Endothelial cell of umbilical vein (primary cell): ENCODE results near the gene SOAT1. TPM values are rescaled to one million over a fixed set of nuclear protein-coding genes. Genes with fewer than 3 reads are reported as not detected.

ENCODE experiments used
- BruUV-seq: library from RNA; stranded (reverse); fragments of 400-500 nt; replicated peaks from 2 replicates; lab custom pipeline; 2021; lab: Mats Ljungman, UMichigan
- CTCF ChIA-PET: fragments of 300-600, 350-600 bp; sonication (Branson Sonifier 250); formaldehyde crosslinking; loops from one replicate; lab custom pipeline; 2021; ENCODE audit warnings: antibody characterized with exemption, inconsistent platforms; lab: Charles Lee
- POLR2A ChIA-PET: fragments of 300-600, 350-600 bp; sonication (Branson Sonifier 250); formaldehyde crosslinking; loops from one replicate; lab custom pipeline; 2021; ENCODE audit warnings: antibody characterized with exemption, inconsistent platforms; lab: Charles Lee
- DNase-seq: peaks from one replicate; pipeline ENCODE4 v3.0.0-alpha.2; 2011; ENCODE audit warnings: low read depth, low spot score
- FAIRE-seq: peaks from 2 replicates; lab custom pipeline; 2011; peaks lifted over from hg19 to GRCh38; lab: Jason Lieb, UNC
- H2AFZ ChIP-seq: 2 replicates; pipeline ENCODE4 v1.6.0; 2012; ENCODE audit warnings: low read depth, low read length, control low read depth, inconsistent platforms
- H3K27ac ChIP-seq: 2 replicates; pipeline ENCODE4 v1.5.1; 2011; ENCODE audit warnings: low read depth, mild to moderate bottlenecking, control low read depth, low read length, moderate library complexity; ENCODE audit not compliant: insufficient read depth
- H3K27me3 ChIP-seq, 2 experiments: 2 replicates each; pipeline versions ENCODE4 v1.6.0 to v1.6.1; 2011; ENCODE audit warnings: low read length in 2 of 2, mixed read lengths in 1 of 2; ENCODE audit not compliant: control insufficient read depth in 2 of 2, insufficient read depth in 2 of 2
- H3K36me3 ChIP-seq, 2 experiments: 2 replicates in 1 of 2; 3 replicates in 1 of 2; pipeline ENCODE4 v1.5.1; 2011; ENCODE audit warnings: low read length in 2 of 2, mild to moderate bottlenecking in 1 of 2, moderate library complexity in 1 of 2; ENCODE audit not compliant: control insufficient read depth in 2 of 2, insufficient read depth in 2 of 2; ENCODE audit errors: extremely low read depth in 1 of 2
- H3K4me1 ChIP-seq: 3 replicates; pipeline ENCODE4 v1.5.1; 2011; ENCODE audit warnings: mild to moderate bottlenecking, low read length; ENCODE audit not compliant: control insufficient read depth, insufficient read depth; ENCODE audit errors: extremely low read depth
- H3K4me2 ChIP-seq: 2 replicates; pipeline ENCODE4 v1.6.1; 2011; ENCODE audit warnings: low read length, control low read depth, mixed read lengths; ENCODE audit not compliant: insufficient read depth
- H3K4me3 ChIP-seq, 3 experiments: fragments of 200-600 bp in 1 of 3; sonication (generic), shearing (Covaris generic) in 1 of 3; replicated peaks in 1 of 3; 2 replicates each; pipeline ENCODE4 v1.5.1; 2011 to 2016; ENCODE audit warnings: control low read depth in 3 of 3, low read length in 3 of 3, mild to moderate bottlenecking in 2 of 3, inconsistent platforms in 1 of 3, low read depth in 1 of 3, moderate library complexity in 1 of 3; ENCODE audit not compliant: insufficient read depth in 1 of 3
- H3K79me2 ChIP-seq: 2 replicates; pipeline ENCODE4 v1.6.0; 2012; ENCODE audit warnings: low read length, inconsistent platforms; ENCODE audit not compliant: control insufficient read depth, insufficient read depth
- H3K9ac ChIP-seq: replicated peaks from 2 replicates; pipeline ENCODE3; 2011; ENCODE audit warnings: low read length, control low read depth; ENCODE audit not compliant: insufficient read depth; ENCODE audit errors: extremely low read depth
- H3K9me1 ChIP-seq: replicated peaks from 3 replicates; pipeline ENCODE4 v1.6.0; 2011; ENCODE audit warnings: mild to moderate bottlenecking, low read length; ENCODE audit not compliant: control insufficient read depth, insufficient read depth; ENCODE audit errors: extremely low read depth
- H3K9me3 ChIP-seq: replicated peaks from 2 replicates; pipeline ENCODE4 v1.5.1; 2012; ENCODE audit warnings: low read length, inconsistent platforms; ENCODE audit not compliant: control insufficient read depth, insufficient read depth
- H4K20me1 ChIP-seq: replicated peaks from 2 replicates; pipeline ENCODE3; 2011; ENCODE audit warnings: mild to moderate bottlenecking, low read length; ENCODE audit not compliant: control insufficient read depth, insufficient read depth; ENCODE audit errors: extremely low read depth
- EZH2 ChIP-seq: IDR thresholded peaks from 2 replicates; pipeline ENCODE4 v1.6.1; 2012; ENCODE audit warnings: borderline replicate concordance, low read depth, mild to moderate bottlenecking, moderate library complexity, low read length, inconsistent platforms; ENCODE audit not compliant: severe bottlenecking
- FOS ChIP-seq: IDR thresholded peaks from 2 replicates; pipeline ENCODE4 v1.6.1; 2011; ENCODE audit warnings: mild to moderate bottlenecking, low read length, moderate library complexity, borderline replicate concordance; ENCODE audit not compliant: insufficient read depth
- GATA2 ChIP-seq: IDR thresholded peaks from 2 replicates; pipeline ENCODE4 v1.7.0; 2011; ENCODE audit warnings: low read depth, mild to moderate bottlenecking, moderate library complexity, mixed read lengths, low read length; ENCODE audit not compliant: insufficient read length, insufficient read depth
- JUN ChIP-seq: IDR thresholded peaks from 2 replicates; pipeline ENCODE4 v1.6.1; 2011; ENCODE audit warnings: borderline replicate concordance, low read depth; ENCODE audit not compliant: insufficient read length, insufficient read depth
- MYC ChIP-seq: IDR thresholded peaks from one replicate; pipeline ENCODE4 v1.6.1; 2011; ENCODE audit warnings: mild to moderate bottlenecking, low read depth, low read length
- POLR2A ChIP-seq: IDR thresholded peaks from 2 replicates; pipeline ENCODE4 v1.6.1; 2012; ENCODE audit warnings: low read depth, mild to moderate bottlenecking, control low read depth, low read length
- POLR2AphosphoS5 ChIP-seq: IDR thresholded peaks from 2 replicates; pipeline ENCODE4 v1.6.1; 2012; ENCODE audit warnings: low read depth, mild to moderate bottlenecking, control low read depth, low read length, moderate library complexity; ENCODE audit not compliant: insufficient read depth
- dilution Hi-C: fragments of 300-500 bp; cut with MboI; formaldehyde crosslinking; loops from one replicate; pipeline ENCODE4 v1.15.0; 2019; ENCODE audit warnings: low sequenced_read_pairs; ENCODE audit not compliant: extremely low pct_ligation_motif_present
- intact Hi-C: fragments of 100-400 bp; cut with micrococcal nuclease; formaldehyde crosslinking; loops from one replicate; pipeline ENCODE4 v1.10.0; 2022
- polyA plus RNA-seq, 4 experiments: library from polyadenylated mRNA; depleted of rRNA in 3 of 4; stranded (reverse) in 3 of 4; unstranded in 1 of 4; fragments of >200 nt; gene quantifications; 2 replicates each; pipeline versions ENCODE4 v1.2.1 to v1.2.3, GENCODE V29; 2011 to 2012; ENCODE audit warnings: missing spikeins in 1 of 4
- total RNA-seq: library from RNA; stranded (reverse); gene quantifications from 2 replicates; pipeline ENCODE4 v1.2.3, GENCODE V29; 2021
- TF ChIP-seq, protein P1 (sequence below), 2 donors: IDR thresholded peaks; 1 replicate in 1 of 2; 2 replicates in 1 of 2; pipeline ENCODE4 v1.5.1; 2011; ENCODE audit warnings: low read length in 2 of 2, mild to moderate bottlenecking in 2 of 2, moderate library complexity in 2 of 2, control low read depth in 1 of 2, inconsistent platforms in 1 of 2, low read depth in 1 of 2; ENCODE audit not compliant: insufficient read depth in 1 of 2; ENCODE audit errors: extremely low read depth in 1 of 2
- TF ChIP-seq, protein P2 (sequence below): IDR thresholded peaks from 2 replicates; pipeline ENCODE4 v1.6.1; 2011; ENCODE audit not compliant: insufficient read depth, insufficient read length

Gene SOAT1
- total and polyA plus RNA-seq, 2 donors (not counting 3 experiments of a cell fraction or from before 2014, with no cell fraction given), result 14.0 to 38.2 TPM

DNA sequence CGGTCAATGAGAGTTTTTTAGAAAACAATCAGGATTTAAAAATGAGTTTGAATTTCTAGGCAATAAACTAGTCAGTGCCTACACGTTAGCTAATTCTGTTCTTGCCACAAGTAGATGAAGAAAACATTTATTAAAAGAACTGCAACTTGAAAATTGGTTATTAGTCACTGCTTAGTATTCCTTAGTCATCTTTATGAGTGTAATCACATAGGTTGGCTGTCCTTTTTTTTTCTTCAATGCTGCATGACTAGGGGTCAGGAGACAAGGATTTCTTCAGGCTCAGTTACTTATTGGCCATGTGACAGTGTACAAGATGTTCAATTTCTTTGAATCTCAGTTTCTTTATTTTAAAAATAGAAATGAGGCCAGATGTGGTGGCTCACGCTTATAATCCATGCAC lies 17.1 kb downstream of the SOAT1 start:
- no peak overlapping the region for H3K27ac ChIP-seq
- H3K9ac ChIP-seq, result no peak overlapping the region
- no peak overlapping the region for H3K4me3 ChIP-seq
- H3K9me3 ChIP-seq, result no peaks in the 10 kb centered on the region
- no peak overlapping the region for H2AFZ ChIP-seq
- no TSS peak for BruUV-seq
- CTCF ChIA-PET, result interaction anchor here (0.6 kb wide), 1 partner anchor 11 kb away, joined by 3 read pairs; no protein-coding TSS in a partner anchor
- DNase-seq (peak; percentile 5), FAIRE-seq (no peak)
- H3K79me2 ChIP-seq, result peaks cover 24% of the 10 kb centered on the region
- H3K4me2 ChIP-seq, result no peak overlapping the region
- H4K20me1 ChIP-seq, result no peaks in the 10 kb centered on the region
- no peaks in the 10 kb centered on the region for H3K36me3 ChIP-seq
- H3K4me1 ChIP-seq, result no peaks in the 10 kb centered on the region
- POLR2A ChIA-PET, result no interaction called here
- intact Hi-C loops, result no loop called here
- no peak for TF ChIP-seq JUN
- no peak for TF ChIP-seq EZH2
- no peak for TF ChIP-seq FOS
- TF ChIP-seq MYC, result no peak
- TF ChIP-seq, protein P1, sequence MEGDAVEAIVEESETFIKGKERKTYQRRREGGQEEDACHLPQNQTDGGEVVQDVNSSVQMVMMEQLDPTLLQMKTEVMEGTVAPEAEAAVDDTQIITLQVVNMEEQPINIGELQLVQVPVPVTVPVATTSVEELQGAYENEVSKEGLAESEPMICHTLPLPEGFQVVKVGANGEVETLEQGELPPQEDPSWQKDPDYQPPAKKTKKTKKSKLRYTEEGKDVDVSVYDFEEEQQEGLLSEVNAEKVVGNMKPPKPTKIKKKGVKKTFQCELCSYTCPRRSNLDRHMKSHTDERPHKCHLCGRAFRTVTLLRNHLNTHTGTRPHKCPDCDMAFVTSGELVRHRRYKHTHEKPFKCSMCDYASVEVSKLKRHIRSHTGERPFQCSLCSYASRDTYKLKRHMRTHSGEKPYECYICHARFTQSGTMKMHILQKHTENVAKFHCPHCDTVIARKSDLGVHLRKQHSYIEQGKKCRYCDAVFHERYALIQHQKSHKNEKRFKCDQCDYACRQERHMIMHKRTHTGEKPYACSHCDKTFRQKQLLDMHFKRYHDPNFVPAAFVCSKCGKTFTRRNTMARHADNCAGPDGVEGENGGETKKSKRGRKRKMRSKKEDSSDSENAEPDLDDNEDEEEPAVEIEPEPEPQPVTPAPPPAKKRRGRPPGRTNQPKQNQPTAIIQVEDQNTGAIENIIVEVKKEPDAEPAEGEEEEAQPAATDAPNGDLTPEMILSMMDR (IDR thresholded peaks at IDR 0.05; ENCODE audit: extremely low read depth in 1 of 2, insufficient read depth in 1 of 2, low read depth in 1 of 2, low read length in 2 of 2), result no peak
- TF ChIP-seq, protein P2, sequence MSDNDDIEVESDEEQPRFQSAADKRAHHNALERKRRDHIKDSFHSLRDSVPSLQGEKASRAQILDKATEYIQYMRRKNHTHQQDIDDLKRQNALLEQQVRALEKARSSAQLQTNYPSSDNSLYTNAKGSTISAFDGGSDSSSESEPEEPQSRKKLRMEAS, result no peak
- no peak for TF ChIP-seq POLR2A
- no peak for TF ChIP-seq GATA2
- no peak for TF ChIP-seq POLR2AphosphoS5
- H3K27me3 ChIP-seq, result no peaks in the 10 kb centered on the region
- peaks cover 2% of the 10 kb centered on the region for H3K9me1 ChIP-seq
- dilution Hi-C loops, result no loop called here
